Gastroesophageal sphincter (tissue), 3 donors: ENCODE measurements around the gene C16orf92.

Experiments
- CTCF ChIP-seq, 4 experiments: fragments of 200-600 bp in 2 of 4; fragments of 450-650 bp in 2 of 4; sonication (generic) in 1 of 4; IDR thresholded peaks; one replicate each; pipeline ENCODE4 v1.5.1; 2017 to 2019; ENCODE audit warnings: antibody characterized with exemption in 4 of 4, mild to moderate bottlenecking in 2 of 4, moderate library complexity in 2 of 4
- EP300 ChIP-seq: sonication (generic); formaldehyde crosslinking; IDR thresholded peaks from one replicate; pipeline ENCODE4 v1.6.1; 2017; ENCODE audit warnings: antibody characterized with exemption, mild to moderate bottlenecking
- POLR2A ChIP-seq, 2 donors: fragments of 450-650 bp; IDR thresholded peaks; one replicate each; pipeline ENCODE4 v1.6.1; 2017; ENCODE audit warnings: antibody characterized with exemption in 2 of 2, mild to moderate bottlenecking in 2 of 2, moderate library complexity in 1 of 2
- POLR2AphosphoS5 ChIP-seq: sonication (generic); formaldehyde crosslinking; IDR thresholded peaks from one replicate; pipeline ENCODE4 v1.6.1; 2017; ENCODE audit warnings: antibody characterized with exemption

- no peak for TF ChIP-seq CTCF (IDR thresholded peaks at IDR 0.05)
- no peak for TF ChIP-seq POLR2AphosphoS5
- TF ChIP-seq EP300, result no peak
- no peak for TF ChIP-seq POLR2A (IDR thresholded peaks at IDR 0.05)
These were observed 13.7 kb upstream of the C16orf92 start for GRCh38 chr16:30009085-30009862.
